ENCODE results near the gene SNX30.

Gene SNX30

GRCh38 chr9:112863746-112864145 is 113.2 kb downstream of the SNX30 start:
- H3K4me3 ChIP-seq (ENCODE audit: low read depth, low read length): no peak overlapping the region
- peak; percentile 52 for DNase-seq (ENCODE audit: low read depth)
- TF ChIP-seq POLR2A (IDR thresholded peaks at IDR 0.05; ENCODE audit: extremely low read depth, insufficient read length): no peak
- TF ChIP-seq MYC (IDR thresholded peaks at IDR 0.05; ENCODE audit: low read depth, low read length): no peak
- TF ChIP-seq CTCF (IDR thresholded peaks at IDR 0.05; ENCODE audit: low read depth, low read length): no peak
- TF ChIP-seq, protein P1, sequence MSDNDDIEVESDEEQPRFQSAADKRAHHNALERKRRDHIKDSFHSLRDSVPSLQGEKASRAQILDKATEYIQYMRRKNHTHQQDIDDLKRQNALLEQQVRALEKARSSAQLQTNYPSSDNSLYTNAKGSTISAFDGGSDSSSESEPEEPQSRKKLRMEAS (IDR thresholded peaks at IDR 0.05; ENCODE audit: low read depth, low read length): no peak

DNA sequence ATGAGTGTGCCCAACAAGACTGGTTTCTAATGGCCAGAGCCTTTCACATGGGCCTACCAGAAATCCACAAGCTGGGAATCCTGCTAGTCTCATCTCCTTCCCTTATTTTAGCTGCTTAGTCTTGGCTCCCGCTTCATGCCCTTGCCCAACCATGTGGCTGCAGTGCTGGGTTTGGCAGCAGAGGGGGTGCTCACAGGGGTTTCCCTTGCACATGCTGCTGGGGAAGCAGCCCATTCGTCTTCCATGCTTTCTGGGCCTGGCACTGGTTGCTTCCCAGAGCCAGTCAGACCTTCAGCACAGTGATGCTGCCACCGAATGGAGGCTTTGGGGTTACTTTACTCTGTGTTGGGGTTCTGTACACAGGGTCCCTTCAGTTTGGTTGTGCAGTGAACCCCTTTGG is 113.8 kb downstream of the SNX30 start:
- no peak overlapping the region for H3K4me3 ChIP-seq (ENCODE audit: low read depth, low read length)
- TF ChIP-seq MYC (IDR thresholded peaks at IDR 0.05; ENCODE audit: low read depth, low read length): no peak
- TF ChIP-seq, protein P1 (IDR thresholded peaks at IDR 0.05; ENCODE audit: low read depth, low read length): peak; percentile 36
- DNase-seq (ENCODE audit: low read depth): peak; percentile 60

DNA sequence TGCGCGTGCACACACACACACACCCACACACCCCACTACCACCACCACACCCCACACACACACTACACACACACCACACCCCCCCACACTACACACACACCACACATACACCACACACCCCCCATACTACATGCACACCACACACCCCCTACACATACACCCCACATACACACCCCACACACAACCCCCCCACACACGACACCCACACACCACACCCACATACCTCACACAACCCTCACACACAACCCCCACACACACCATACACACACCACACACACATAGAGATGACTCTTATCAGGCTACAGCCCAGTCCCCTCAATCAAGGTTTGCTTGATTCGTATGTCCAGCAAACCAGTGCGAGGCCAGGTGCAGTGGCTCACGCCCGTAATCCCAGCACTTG is 114.4 kb downstream of the SNX30 start:
- no peak overlapping the region for H3K4me3 ChIP-seq (ENCODE audit: low read depth, low read length)
- TF ChIP-seq, protein P1 (IDR thresholded peaks at IDR 0.05; ENCODE audit: low read depth, low read length): no peak
- no peak for TF ChIP-seq POLR2A (IDR thresholded peaks at IDR 0.05; ENCODE audit: extremely low read depth, insufficient read length)
- no peak for TF ChIP-seq CTCF (IDR thresholded peaks at IDR 0.05; ENCODE audit: low read depth, low read length)
- no peak for TF ChIP-seq MYC (IDR thresholded peaks at IDR 0.05; ENCODE audit: low read depth, low read length)
- no peak for DNase-seq (ENCODE audit: low read depth)

GRCh38 chr9:112866662-112867274 is 116.2 kb downstream of the SNX30 start:
- no peak overlapping the region for H3K4me3 ChIP-seq (ENCODE audit: low read depth, low read length)
- peak; percentile 20 for DNase-seq (ENCODE audit: low read depth)
- TF ChIP-seq CTCF (IDR thresholded peaks at IDR 0.05; ENCODE audit: low read depth, low read length): no peak
- no peak for TF ChIP-seq MYC (IDR thresholded peaks at IDR 0.05; ENCODE audit: low read depth, low read length)
- TF ChIP-seq POLR2A (IDR thresholded peaks at IDR 0.05; ENCODE audit: extremely low read depth, insufficient read length): no peak
- TF ChIP-seq, protein P1 (IDR thresholded peaks at IDR 0.05; ENCODE audit: low read depth, low read length): no peak

DNA sequence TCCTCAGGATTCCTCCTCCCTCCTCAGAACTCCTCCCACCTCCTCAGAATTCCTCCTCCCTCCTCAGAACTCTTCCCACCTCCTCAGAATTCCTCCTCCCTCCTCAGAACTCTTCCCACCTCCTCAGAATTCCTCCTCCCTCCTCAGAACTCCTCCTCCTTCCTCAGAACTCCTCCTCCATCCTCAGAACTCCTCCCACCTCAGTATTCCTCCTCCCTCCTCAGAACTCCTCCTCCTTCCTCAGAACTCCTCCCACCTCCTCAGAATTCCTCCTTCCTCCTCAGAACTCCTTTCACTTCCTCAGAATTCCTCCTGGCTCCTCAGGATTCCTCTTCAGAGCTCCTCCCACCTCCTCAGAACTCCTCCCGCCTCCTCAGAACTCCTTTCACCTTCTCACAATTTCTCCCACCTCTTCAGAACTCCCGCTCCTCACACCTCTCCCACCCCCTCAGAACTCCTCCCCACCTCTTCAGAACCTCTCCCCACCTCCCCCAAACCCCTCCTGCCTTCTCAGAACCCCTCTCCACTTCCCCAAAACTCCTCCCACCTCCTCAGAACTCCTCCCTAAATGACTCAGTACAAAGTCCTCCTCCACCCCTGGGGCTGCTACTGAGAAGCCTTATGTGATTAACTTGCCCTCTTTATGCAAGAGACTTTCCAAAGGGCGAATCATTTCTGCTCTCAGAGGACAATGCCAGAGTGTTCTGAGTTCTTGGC is 116.9 kb downstream of the SNX30 start:
- TF ChIP-seq CTCF (IDR thresholded peaks at IDR 0.05; ENCODE audit: low read depth, low read length): no peak
- TF ChIP-seq, protein P1 (IDR thresholded peaks at IDR 0.05; ENCODE audit: low read depth, low read length): no peak
- TF ChIP-seq POLR2A (IDR thresholded peaks at IDR 0.05; ENCODE audit: extremely low read depth, insufficient read length): no peak
- no peak for TF ChIP-seq MYC (IDR thresholded peaks at IDR 0.05; ENCODE audit: low read depth, low read length)
- peak; percentile 85 for DNase-seq (ENCODE audit: low read depth)
- H3K4me3 ChIP-seq (ENCODE audit: low read depth, low read length): no peak overlapping the region

DNA sequence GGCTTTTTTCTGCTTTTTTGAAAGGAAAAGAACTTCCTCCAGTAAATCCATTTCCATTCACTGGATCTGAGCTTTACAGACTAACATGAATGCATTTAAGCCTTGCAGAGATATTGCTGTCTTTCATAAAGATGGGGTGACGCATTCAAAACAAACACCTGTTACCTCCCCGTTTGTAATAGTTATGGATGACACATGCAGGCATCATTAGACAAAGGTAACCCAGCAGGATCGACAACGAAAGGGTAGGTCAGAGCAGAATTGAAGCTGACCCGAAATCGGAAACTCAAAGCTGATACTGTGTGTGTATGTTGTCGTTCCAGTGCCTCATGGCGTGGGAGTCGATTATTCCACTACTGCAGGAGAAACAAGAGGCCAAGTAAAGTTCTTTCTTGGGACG is 117.9 kb downstream of the SNX30 start:
- TF ChIP-seq, protein P1 (IDR thresholded peaks at IDR 0.05; ENCODE audit: low read depth, low read length): no peak
- TF ChIP-seq MYC (IDR thresholded peaks at IDR 0.05; ENCODE audit: low read depth, low read length) (no peak), POLR2A (IDR thresholded peaks at IDR 0.05; ENCODE audit: extremely low read depth, insufficient read length) (no peak), CTCF (IDR thresholded peaks at IDR 0.05; ENCODE audit: low read depth, low read length) (no peak)
- DNase-seq (ENCODE audit: low read depth): no peak
- H3K4me3 ChIP-seq (ENCODE audit: low read depth, low read length): no peak overlapping the region

Measured in NB4 (cell line).